Measurements from ENCODE around the gene MDFI.

Gene MDFI

DNA sequence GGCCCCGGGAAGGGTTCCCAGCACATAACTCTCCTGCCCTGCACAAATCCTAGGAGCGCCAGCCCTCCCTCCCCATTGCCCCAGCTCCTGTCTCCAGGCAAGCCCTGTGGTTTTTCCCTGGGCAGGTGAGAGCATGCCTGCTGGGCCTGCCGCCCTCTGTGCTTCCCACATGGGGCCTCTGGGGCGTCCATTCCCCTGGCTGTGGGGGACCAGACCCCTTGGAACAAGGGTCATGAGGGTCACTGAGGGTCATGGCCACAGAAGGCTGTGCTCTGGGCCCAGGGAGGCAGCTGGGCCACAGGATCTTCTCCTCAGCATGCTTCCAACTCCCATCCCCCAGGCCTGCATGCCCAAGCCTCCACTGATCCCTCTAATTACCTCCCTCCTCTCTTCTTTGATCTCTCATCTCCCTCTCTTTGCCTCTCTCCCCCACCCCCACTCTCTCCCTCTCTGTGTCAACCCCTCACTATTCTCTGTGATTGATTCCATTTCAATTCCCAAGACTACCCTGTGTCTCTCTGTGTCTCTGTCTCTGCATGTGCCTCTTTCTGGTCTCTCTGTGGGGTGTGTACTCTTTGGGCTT, 6.1 kb downstream of the MDFI start:
- Histone ChIP-seq H3K4me3 (ENCODE audit: low read depth in 1 of 2, low read length in 1 of 2) (no peak overlapping the region), H3K36me3 (no peaks in the 10 kb centered on the region), H3K4me1 (ENCODE audit: control insufficient read depth in 1 of 2, insufficient read depth in 1 of 2, low read depth in 1 of 2, low read length in 1 of 2) (no peaks in the 10 kb centered on the region), H3K27ac (no peak overlapping the region), H3K9me3 (no peaks in the 10 kb centered on the region), H3K27me3 (peaks cover 30% of the 10 kb centered on the region)
- TF ChIP-seq CTCF (IDR thresholded peaks at IDR 0.05), result no peak

GRCh38 chr6:41645007-41645618, 6.8 kb downstream of the MDFI start:
- Histone ChIP-seq H3K27ac (no peak overlapping the region), H3K4me3 (ENCODE audit: low read depth in 1 of 2, low read length in 1 of 2) (no peak overlapping the region), H3K9me3 (no peaks in the 10 kb centered on the region), H3K27me3 (peaks cover 23% of the 10 kb centered on the region), H3K36me3 (no peaks in the 10 kb centered on the region), H3K4me1 (ENCODE audit: control insufficient read depth in 1 of 2, insufficient read depth in 1 of 2, low read depth in 1 of 2, low read length in 1 of 2) (no peaks in the 10 kb centered on the region)
- no peak for TF ChIP-seq CTCF (IDR thresholded peaks at IDR 0.05)

GRCh38 chr6:41646026-41646795, 7.9 kb downstream of the MDFI start:
- no peaks in the 10 kb centered on the region for H3K9me3 ChIP-seq
- H3K27me3 ChIP-seq, result peaks cover 12% of the 10 kb centered on the region
- no peak for TF ChIP-seq CTCF (IDR thresholded peaks at IDR 0.05)
- no peaks in the 10 kb centered on the region for H3K36me3 ChIP-seq
- H3K4me1 ChIP-seq (ENCODE audit: control insufficient read depth in 1 of 2, insufficient read depth in 1 of 2, low read depth in 1 of 2, low read length in 1 of 2), result no peaks in the 10 kb centered on the region
- H3K27ac ChIP-seq, result no peak overlapping the region
- H3K4me3 ChIP-seq (ENCODE audit: low read depth in 1 of 2, low read length in 1 of 2), result no peak overlapping the region

GRCh38 chr6:41647061-41647511, 8.8 kb downstream of the MDFI start:
- H3K36me3 ChIP-seq, result no peaks in the 10 kb centered on the region
- H3K27ac ChIP-seq, result no peak overlapping the region
- peaks cover 3% of the 10 kb centered on the region for H3K27me3 ChIP-seq
- H3K4me3 ChIP-seq (ENCODE audit: low read depth in 1 of 2, low read length in 1 of 2), result no peak overlapping the region
- H3K4me1 ChIP-seq (ENCODE audit: control insufficient read depth in 1 of 2, insufficient read depth in 1 of 2, low read depth in 1 of 2, low read length in 1 of 2), result no peaks in the 10 kb centered on the region
- no peaks in the 10 kb centered on the region for H3K9me3 ChIP-seq
- no peak for TF ChIP-seq CTCF (IDR thresholded peaks at IDR 0.05)

- Histone ChIP-seq H3K4me1 (ENCODE audit: control insufficient read depth in 1 of 2, insufficient read depth in 1 of 2, low read depth in 1 of 2, low read length in 1 of 2) (no peaks in the 10 kb centered on the region), H3K36me3 (no peaks in the 10 kb centered on the region), H3K4me3 (ENCODE audit: low read depth in 1 of 2, low read length in 1 of 2) (no peak overlapping the region), H3K27ac (no peak overlapping the region), H3K27me3 (no peaks in the 10 kb centered on the region), H3K9me3 (no peaks in the 10 kb centered on the region)
- TF ChIP-seq CTCF (IDR thresholded peaks at IDR 0.05), result no peak
Measured at GRCh38 chr6:41648070-41648585, 9.9 kb downstream of the MDFI start.
